GM12878 (cell line): ENCODE results near the gene CALML4.

Experiments
- RELA ChIP-seq: fragments of 450-650 bp; IDR thresholded peaks from 2 replicates; pipeline ENCODE4 v1.8.0; 2014; ENCODE audit warnings: borderline replicate concordance; ENCODE audit not compliant: partially characterized antibody
- TF ChIP-seq, protein P1 (sequence below): IDR thresholded peaks from 2 replicates; pipeline ENCODE4 v1.6.1; 2011; ENCODE audit warnings: low read depth, mild to moderate bottlenecking, low read length, moderate library complexity, borderline replicate concordance; ENCODE audit errors: extremely low read depth

GRCh38 chr15:68197661-68198437 is 7.3 kb downstream of the CALML4 start:
- TF ChIP-seq, protein P1, sequence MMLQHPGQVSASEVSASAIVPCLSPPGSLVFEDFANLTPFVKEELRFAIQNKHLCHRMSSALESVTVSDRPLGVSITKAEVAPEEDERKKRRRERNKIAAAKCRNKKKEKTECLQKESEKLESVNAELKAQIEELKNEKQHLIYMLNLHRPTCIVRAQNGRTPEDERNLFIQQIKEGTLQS, result no peak
- no peak for TF ChIP-seq RELA
